GM19467 (cell line): ENCODE measurements around the gene ZNF362.

Experiments
- ATAC-seq: cut with Tn5 transposase; IDR thresholded peaks from one replicate; pipeline ENCODE4 v1.9.1; 2021; ENCODE audit warnings: mild to moderate bottlenecking, moderate library complexity; ENCODE audit not compliant: unreplicated experiment

The ZNF362 gene

GRCh38 chr1:33342041-33342723, 85.9 kb downstream of the ZNF362 start:
- ATAC-seq = no peak

GRCh38 chr1:33343539-33343938, 87.2 kb downstream of the ZNF362 start:
- ATAC-seq = no peak

- ATAC-seq = no peak
Observed at GRCh38 chr1:33344896-33345560, 88.7 kb downstream of the ZNF362 start.

- no peak for ATAC-seq
Observed at GRCh38 chr1:33346533-33346926, 90.2 kb downstream of the ZNF362 start.

- no peak for ATAC-seq
Observed at GRCh38 chr1:33346927-33347649, 90.8 kb downstream of the ZNF362 start.

- ATAC-seq = no peak
Observed at GRCh38 chr1:33347650-33347992, 91.3 kb downstream of the ZNF362 start.

- ATAC-seq = no peak
Observed at GRCh38 chr1:33348194-33348593, 91.9 kb downstream of the ZNF362 start.

GRCh38 chr1:33348676-33349080, 92.4 kb downstream of the ZNF362 start:
- ATAC-seq = no peak

- peak; percentile 34 for ATAC-seq
Observed at GRCh38 chr1:33349081-33349759, 92.9 kb downstream of the ZNF362 start.

- peak; percentile 68 for ATAC-seq
Observed at GRCh38 chr1:33349778-33350610, 93.7 kb downstream of the ZNF362 start.
